GM21529 (cell line): ENCODE measurements around the gene CEP170B.
"Not testable (repeated sequence)": the region's sequence is repeated elsewhere in the genome, so short reads cannot be mapped to it uniquely, and the experiment has no call there.

ENCODE experiments used
- ATAC-seq: cut with Tn5 transposase; IDR thresholded peaks from one replicate; pipeline ENCODE4 v1.9.1; 2021; ENCODE audit not compliant: unreplicated experiment

CEP170B gene

GRCh38 chr14:104889375-104889757 lies 24.3 kb downstream of the CEP170B start:
- no peak for ATAC-seq

- not testable (repeated sequence) for ATAC-seq
These were observed 25.2 kb downstream of the CEP170B start for GRCh38 chr14:104890292-104890691.

GRCh38 chr14:104891121-104891551 lies 26.1 kb downstream of the CEP170B start:
- ATAC-seq: no peak

- no peak for ATAC-seq
These were observed 26.8 kb downstream of the CEP170B start for GRCh38 chr14:104891664-104892530.

- no peak for ATAC-seq
These were observed 27.7 kb downstream of the CEP170B start for GRCh38 chr14:104892531-104893434.

GRCh38 chr14:104893435-104894207 lies 28.6 kb downstream of the CEP170B start:
- ATAC-seq: no peak

GRCh38 chr14:104894331-104895206 lies 29.5 kb downstream of the CEP170B start:
- no peak for ATAC-seq

- no peak for ATAC-seq
These were observed 30.2 kb downstream of the CEP170B start for GRCh38 chr14:104895207-104895785.

GRCh38 chr14:104895786-104896661 lies 31.0 kb downstream of the CEP170B start:
- ATAC-seq: no peak

- no peak for ATAC-seq
These were observed 32.5 kb downstream of the CEP170B start for GRCh38 chr14:104897330-104898194.

GRCh38 chr14:104898195-104898558 lies 33.1 kb downstream of the CEP170B start:
- no peak for ATAC-seq

- no peak for ATAC-seq
These were observed 33.9 kb downstream of the CEP170B start for GRCh38 chr14:104898870-104899510.

GRCh38 chr14:104899781-104900180 lies 34.7 kb downstream of the CEP170B start:
- no peak for ATAC-seq

GRCh38 chr14:104900639-104901512 lies 35.8 kb downstream of the CEP170B start:
- no peak for ATAC-seq

- no peak for ATAC-seq
These were observed 38.9 kb downstream of the CEP170B start for GRCh38 chr14:104903990-104904389.
